Activated CD4-positive, alpha-beta T cell treated with anti-CD3 and anti-CD28 coated beads, Interleukin-2, amount 50 U/mL, for 24 hours (primary cell): ENCODE results near the gene MRPS18A.
"Not testable (repeated sequence)": the region's sequence is repeated elsewhere in the genome, so short reads cannot be mapped to it uniquely, and the experiment has no call there.

Experiments
- DNase-seq, 2 donors: peaks; one replicate each; pipeline ENCODE4 v3.0.0-alpha.2; 2020; ENCODE audit warnings: low read depth in 1 of 2, low spot score in 1 of 2

MRPS18A gene

DNA sequence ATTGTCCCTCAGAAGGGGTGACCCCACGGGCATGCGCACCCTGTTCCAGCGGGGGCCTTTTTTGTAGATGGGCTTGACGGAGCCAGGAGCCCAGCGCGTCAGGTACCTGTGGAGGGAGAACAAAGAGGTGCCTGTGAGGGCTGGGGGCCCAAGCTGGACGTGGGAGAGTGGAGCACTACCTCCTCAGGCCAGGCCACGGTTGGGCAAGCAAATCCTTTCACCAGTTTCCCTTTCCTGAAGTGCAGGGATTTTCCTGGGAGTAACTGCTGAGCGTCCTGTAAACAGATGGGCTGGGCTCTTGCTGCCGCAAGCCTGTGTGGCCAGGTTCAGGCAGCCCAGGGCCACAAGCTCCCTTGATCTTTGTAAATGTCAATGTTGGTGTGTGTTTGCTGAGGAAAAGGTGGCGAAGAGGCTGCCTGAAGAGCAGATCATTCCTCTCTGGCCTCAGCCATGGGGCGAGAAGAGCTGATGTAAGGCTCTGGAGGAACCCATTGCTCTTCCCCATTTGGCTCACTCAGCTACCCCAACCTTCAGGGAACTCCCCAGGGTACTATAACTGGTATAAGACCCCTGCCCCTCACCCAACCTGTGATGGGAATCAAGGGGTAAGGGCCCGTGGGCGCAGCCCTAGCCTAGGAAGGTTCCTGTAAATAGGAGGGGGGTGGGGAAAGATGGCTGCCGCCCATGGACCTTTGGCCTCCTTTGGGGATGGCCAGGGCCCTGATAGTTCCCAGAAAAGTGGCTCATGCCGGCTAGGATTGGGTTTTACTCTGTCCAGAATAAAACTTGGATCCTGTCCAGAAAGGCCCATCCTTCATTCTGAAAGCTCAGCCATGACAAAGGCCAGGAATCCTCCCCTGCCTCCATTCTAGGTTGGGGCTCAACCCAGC, 15.5 kb downstream of the MRPS18A start:
- no peak for DNase-seq

DNA sequence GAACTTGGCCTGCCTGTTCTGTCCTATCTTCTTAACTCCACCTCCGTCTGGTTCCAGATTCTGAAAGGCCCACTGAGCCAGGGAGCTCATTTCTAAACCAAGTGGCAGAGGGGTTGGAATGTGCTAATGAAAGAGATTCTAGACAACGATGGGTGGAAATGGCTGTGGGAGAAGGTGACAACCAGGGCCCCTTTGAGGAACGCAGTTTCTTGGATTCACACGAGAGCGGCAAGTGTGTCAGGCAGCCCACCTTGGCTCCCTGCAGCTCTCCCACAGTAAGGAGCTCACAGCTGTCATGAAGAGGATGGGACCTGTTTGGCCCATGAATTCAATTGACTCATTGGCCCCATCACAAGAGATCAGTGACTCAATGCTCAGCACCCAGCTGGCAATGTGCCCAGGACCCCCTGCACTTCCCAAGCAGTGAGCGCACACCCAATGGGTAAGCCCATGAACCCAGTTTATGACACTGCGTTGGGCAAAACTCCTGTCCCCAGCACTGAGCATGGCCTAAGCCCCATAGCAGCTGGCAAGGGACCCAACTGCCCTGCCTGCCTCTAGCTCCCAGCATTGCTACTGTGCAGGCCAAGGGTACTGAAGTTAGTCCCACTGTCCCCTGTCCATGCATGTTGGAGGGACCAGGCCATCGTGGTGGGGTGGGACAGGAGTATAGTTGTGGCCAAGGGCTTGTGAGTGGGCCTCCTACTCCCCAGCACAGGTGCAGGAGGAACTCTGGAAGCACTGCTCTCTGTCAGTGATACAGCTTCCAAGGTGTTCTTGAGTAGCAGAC, 16.4 kb downstream of the MRPS18A start:
- no peak for DNase-seq

DNA sequence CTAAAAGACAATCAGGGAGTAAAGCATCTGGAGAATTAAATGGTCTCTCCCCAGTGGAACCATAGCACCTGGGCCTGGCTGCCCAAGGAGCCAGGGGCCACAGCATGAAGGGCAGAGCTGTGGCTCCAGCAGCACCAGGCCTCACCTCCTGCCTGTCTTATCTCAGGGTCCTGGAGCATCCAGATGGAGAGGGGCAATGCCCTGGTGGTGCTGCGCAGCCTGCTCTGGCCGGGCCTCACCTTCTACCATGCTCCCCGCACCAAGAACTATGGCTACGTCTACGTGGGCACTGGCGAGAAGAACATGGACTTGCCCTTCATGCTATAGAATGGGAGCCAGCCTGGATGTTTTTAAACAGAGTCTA, 17.0 kb downstream of the MRPS18A start:
- no peak for DNase-seq

DNA sequence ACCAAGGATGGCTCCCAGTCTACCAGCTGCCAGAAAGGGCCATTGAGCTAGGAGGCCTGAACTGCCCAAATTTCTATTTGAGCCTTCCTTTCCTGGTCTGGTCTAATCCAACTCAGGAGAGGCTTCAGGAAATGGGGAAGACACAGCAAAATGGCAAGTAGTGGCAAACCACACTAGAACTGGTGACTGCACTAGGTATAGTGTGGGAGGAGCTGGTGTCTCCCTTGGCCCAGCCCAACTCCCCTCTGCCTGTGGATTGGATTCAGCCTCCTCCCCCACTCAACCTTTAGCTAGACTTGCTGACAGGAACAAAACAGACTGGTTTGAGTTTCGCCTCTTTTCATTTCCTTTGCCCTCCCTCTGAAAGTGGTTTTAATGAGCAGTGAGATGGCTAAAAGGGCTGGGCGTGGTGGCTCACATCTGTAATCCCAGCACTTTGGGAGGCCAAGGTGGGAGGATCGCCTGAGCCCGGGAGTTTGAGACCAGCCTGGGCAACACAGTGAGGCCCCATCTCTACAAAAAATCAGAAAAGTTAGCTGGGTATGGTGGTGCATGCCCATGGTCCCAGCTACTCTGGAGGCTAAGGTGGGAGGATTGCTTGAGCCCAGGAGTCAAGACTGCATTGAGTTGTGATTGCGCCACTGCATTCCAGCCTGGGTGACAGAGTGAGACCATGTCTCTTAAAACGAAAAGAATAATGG, 17.5 kb downstream of the MRPS18A start:
- DNase-seq: no peak

DNA sequence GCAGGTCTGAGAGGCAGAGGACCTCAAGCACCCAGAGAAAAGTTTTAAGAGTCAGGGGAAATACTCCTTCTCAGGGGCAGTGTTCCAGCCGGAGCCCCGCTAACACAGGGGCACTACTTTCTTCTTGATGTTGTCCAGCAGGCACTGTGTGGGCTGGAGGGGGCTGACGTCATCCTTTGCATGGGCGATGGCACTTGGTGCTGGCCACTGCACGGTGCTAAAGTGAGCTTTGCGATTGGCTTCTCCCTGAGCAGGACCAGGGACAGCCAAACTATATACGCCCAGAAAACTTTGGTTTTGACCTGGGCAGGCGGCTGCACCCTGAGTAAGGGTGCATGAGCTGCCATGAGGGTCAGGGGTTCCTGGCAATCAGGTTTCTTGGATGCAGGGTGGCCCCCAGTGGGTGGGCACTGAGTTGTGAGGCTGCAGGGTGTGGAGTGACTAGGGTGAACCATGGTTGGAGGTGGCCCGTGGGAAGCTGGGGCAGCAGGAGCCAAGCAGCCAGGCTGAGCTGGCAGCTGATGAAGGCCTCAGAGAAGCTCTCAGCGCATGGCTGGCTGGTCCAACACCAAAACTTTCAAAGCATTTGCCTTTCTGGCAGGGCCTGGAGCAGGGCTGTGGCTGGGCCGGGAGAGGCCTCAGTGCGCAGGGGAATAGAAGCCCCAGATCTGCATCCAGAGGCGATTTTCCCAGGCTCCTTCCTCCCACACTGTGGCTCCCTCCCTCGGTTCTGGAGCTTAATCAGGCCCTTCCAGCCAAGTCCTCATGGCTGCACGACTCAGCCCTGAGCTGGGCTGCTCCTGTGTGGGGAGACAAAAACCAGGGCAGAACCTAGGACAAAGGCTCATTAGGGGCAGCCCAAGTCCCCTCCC, 18.3 kb downstream of the MRPS18A start:
- no peak for DNase-seq

DNA sequence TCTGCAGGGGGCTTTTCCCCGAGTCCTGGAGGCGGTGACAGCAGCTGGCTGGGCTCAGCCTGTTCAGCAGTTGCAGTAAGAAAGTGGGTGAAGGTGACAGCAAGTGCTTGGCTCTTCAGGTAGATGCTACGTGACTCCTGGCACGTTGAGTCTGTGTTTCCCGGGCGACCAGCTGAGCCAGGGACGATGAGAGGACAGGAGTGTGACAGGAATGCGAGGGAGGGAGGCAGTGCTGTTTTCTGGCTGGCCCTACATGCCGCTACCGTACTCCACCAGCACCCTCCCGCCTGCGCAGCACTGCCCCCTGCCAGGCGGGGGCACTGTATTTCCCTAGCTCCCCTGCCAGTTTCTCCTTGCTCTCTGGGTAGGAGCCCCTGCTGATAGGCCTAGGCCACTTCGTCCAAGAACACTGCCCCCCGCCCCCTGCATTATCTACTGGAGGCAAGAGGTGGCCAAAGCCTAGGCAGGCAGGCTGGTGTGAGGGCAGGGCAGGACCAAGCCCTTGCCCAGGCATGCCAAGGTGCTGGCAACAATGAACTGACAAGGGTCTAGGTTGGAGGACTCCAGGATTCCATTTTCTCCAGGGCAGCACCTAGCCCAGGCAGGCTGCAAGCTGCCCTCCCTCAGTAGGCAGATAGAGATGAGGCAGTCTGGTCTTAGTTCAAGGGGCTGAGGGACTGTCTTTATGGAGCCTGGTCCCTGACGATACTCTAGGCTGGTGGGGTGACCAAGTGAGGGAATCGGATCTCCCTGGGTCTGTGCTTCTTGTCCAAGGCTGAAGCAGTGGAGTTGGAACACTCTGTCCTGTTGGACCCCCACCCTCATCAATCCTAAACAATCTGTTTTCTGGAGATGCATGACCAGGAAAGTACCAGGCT, 19.2 kb downstream of the MRPS18A start:
- DNase-seq: peak in 1 of 2 donors; percentile 21

DNA sequence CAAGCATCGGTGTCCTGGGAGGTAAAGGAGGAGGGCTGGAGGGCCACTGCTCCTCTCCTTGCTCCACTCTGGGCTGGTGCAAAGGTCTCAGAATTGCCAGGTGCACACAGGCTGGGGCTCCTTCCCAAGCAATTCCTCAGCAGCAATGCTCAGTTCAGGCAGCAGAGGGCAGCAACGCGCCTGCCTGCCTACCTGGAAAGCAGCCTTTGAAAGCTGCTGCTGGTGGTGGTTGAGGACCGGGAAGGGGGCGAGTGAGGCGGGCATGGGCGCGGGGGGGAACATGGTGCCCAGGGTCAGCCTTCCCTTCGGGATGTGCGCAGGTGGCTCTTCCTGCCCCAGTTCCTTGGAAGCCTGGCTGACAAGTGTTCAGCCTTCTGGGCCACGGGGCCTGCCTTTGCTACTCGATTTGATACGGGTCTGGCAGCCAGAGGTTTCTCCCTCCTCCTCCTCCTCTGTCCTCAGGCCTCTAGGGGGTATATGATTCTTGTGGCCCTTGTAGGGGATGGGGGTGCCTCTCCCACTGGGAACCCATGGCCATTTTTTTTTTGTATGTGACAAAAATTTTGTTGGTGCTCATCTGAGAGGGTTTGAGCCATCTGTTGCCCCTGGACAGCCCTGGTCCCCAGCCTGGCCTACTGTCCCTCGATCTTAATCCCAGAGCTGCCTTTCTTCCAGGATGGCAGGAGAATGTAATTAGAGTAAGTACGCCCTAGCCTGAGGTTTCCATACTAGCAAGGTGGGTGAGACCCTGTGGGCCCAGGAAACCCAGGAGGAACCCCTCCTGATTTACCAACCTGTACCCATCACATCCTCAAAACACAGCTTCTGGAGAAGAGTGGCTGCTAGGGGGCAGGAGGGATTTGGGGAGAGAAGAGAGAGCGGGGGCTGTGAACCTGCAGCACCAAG, 20.1 kb downstream of the MRPS18A start:
- peak; percentile 77 to 84 for DNase-seq

DNA sequence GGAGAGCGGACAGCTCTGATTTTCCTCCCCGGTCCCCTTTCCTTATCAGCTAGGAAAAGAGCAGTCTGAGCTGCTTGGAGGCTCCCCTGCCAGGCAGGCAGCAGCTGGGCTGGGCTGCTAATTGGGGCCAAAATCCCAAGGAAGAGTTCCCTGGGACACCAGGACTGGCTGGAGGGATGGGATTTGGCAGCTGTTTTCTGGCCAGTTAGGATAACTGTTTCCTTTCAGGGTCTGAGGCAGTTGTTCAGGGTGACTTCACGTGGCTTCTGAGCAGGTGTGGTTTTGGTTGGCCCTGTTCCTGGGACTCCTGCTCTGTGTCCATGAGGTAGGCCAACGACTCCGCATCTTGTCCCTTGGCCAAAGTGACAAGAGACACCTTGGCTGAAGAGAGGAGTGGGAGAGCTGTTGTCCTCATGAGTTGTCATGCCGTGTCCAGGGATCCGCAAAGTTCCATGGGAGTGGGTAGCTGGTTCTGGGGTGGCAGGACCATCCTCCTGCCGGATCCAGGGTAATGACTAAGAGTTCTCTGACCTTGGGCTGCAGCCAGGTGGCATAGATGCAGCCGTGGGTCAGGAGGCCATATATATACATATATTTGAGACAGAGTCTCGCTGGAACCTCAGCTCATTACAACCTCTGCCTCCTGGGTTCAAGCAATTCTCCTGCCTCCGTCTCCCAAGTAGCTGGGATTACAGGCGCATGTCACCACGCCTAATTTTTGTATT, 21.2 kb downstream of the MRPS18A start:
- DNase-seq: no peak

DNA sequence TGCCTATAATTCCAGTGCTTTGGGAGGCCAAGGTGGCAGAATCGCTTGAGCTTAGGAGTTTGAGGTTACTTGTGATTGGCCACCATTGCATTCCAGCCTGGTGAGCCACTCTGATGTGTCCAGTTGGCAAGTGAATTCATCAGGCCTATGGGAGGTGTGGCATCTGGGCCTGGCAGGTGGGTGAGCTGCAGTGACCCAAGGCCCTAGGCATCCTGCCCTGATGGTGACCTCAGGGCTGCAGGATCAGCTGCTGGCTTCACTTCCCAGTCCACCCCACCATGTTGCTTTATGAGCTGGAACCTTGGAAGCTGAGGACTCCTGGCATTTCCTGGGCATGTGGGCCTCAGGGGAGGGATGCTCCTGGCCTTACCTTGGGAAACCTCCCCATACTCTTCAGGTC, 22.2 kb downstream of the MRPS18A start:
- no peak for DNase-seq

DNA sequence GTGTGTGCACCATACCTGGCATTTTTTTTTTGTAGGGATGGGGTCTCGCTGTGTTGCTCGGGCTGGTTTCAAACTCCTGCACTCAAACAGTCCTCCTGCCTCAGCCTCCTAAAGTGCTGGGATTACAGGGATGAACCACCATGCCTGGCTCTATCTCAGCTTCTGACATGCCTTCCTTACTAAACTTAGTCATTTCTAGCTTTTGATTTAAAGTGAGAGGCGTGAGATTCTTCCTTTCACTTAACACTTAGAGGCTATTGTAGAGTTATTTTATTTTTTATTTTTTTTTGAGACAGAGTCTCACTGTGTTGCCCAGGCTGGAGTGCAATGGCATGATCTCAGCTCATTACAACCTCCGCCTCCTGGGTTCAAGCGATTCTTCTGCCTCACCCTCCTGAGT, 24.6 kb downstream of the MRPS18A start:
- DNase-seq: not testable (repeated sequence)

DNA sequence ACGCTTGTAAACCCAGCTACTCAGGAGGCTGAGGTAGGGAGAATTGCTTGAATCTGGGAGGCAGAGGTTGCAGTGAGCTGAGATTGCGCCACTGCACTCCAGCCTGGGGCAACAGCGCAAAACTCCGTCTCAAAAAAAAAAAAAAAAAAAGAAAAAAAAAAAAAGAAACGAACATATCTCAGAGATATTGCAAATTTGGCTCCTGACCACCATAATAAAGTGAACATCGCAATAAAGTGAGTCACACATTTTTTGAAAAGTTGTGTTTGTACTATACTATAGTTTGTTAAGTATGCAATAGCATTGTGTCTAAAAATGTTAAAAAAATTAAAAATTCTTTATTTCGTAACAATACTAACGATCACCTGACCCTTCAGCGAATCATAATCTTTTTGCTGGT, 29.4 kb downstream of the MRPS18A start:
- DNase-seq: no peak

DNA sequence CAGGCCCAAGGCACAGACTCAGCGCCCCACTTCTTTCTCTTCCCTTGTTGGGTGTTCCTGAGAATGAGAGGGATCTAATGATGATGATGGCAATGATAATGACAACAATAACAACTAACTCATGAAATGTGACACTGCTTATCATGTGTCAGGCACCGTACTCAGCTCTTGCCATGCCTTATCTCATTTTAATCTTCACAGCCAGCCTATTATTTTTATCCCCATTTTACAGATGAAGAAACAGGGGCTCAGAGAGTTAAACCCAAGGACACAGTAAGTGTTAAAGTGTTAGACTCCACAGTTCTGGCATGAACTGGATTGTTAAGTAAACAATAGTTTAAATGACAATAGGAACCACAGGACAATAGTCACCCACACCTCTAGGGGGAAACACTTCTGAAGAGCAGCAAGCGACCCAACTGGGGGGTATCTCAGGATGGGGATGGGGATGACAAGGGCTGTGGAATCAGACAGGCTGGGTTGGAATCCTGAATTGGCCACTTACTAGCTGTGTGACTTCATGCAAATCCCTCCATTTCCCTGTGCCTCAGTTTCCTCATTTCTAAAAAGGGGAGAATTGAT, 30.3 kb downstream of the MRPS18A start:
- DNase-seq: no peak

DNA sequence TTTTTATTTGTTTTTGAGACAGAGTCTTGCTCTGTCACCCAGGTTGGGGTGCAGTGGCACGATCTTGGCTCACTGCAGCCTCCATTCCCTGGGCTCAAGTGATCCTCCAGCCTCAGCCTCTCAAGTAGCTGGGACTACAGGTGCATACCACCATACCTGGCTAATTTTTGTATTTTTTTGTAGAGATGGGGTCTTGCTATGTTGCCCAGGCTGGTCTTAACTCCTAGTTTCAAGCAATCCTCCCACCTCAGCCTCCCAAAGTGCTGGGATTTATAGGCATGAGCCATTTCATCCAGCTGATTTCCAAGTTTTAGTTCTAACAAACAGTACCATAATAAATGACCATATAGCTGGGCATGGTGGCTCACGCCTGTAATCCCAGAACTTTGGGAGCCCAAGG, 34.8 kb downstream of the MRPS18A start:
- not testable (repeated sequence) for DNase-seq

DNA sequence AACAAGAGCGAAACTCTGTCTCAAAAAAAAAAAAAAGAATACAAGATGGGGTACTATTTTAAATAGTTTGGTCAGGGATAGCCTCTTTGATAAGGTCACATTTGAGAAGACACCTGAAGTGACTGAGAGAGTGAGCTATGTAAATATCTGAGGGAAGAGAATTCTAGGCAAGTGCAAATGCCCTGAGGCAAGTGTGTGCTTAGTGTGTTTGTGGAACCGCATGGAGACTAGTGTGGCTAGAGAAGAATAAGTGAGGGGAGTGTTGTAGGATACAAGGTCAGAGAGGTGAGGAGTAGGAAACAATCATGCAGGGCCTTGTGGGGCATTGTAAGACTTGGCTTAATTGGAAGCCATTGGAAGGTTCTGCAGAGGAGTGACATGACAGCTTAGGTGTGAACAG, 39.3 kb downstream of the MRPS18A start:
- no peak for DNase-seq

DNA sequence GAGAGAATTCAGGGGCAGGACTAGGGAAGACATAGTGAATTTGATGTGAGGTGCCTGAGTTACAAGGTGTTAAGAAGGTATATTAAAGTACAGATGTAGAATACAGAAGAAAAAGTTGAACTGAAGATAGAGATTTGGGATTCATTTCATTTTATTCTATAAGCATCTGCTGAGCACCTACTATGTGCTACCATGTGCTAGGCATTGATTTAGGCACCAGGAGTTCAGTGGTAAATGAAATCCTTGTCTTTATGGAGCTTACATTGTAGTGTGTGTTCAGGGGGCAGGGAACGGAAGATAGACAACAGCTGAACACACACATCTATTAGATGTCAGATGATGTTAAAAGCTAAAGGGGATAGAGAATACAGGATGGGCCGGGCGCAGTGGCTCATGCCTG, 40.0 kb downstream of the MRPS18A start:
- no peak for DNase-seq

DNA sequence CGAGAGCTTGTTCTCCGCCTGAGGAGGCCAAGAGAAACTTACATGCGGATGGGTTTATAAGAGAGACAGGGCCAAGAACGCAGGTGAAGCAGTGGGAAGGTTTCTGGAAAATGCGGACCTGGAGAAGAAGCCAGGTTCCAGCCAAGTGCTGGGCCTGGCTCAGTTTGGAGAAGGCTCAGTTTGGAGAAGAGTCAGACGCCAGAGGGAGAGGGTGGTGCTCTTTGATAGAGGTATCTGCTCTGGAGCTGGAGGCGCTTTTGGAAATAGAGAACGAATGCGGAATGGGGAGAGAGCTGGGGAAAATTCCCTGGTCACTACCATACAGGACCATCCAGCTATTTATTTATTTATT, 42.0 kb downstream of the MRPS18A start:
- no peak for DNase-seq

DNA sequence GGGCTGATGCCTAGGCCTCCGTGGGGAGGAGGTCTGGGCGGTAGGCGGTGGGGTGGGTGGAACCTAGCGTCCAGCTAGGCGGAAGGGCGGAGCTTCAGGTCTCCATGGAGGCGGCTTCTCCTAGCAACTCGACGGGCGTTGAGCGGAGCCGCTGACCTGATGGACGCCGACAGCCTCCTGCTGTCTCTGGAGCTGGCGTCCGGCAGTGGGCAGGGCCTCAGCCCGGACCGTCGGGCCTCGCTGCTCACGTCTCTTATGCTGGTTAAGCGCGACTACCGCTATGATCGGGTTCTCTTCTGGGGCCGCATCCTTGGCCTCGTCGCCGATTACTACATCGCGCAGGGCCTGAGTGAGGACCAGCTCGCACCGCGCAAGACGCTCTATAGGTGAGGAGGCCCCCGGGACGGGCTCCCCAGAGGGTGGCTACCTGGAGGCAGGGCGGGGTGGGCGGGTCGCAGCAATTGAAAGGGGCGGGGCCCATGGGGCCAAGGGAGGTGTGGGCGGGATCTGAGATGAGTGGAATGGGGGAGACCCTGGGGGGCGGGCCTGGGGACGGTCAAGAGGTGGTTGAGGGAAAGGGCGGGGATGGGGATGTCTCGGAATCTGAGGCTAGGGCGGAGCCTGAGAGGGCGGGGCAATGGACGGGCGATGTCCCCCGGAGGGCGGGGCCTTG, 42.5 kb downstream of the MRPS18A start, which contains the start of gene RSPH9:
Gene RSPH9, plus strand, starts transcription at position 97 of the 673 bp plus-strand sequence. Its CDS starts 63 bp downstream, at position 160.
- DNase-seq: peak in 1 of 2 donors; percentile 36
